Right lobe of liver (tissue), 6 donors: ENCODE data around the gene FFAR1. TPM values are rescaled to one million over a fixed set of nuclear protein-coding genes. Genes with fewer than 3 reads are reported as not detected.

Experiments
- ATAC-seq, 4 donors: fragments of 200-7000 bp; cut with Tn5 transposase; one replicate each; pipeline ENCODE4 v1.9.1; 2020; ENCODE audit warnings: mild to moderate bottlenecking in 4 of 4, moderate library complexity in 4 of 4
- DNase-seq, 3 donors: peaks; one replicate each; pipeline ENCODE4 v3.0.0-alpha.2; 2020
- H3K27ac ChIP-seq, 3 donors: fragments of 200-600 bp; one replicate each; pipeline ENCODE4 v1.8.0; 2022
- H3K27me3 ChIP-seq, 2 donors: fragments of 200-600 bp; one replicate each; pipeline ENCODE4 v1.8.0; 2022
- H3K36me3 ChIP-seq, 4 donors: fragments of 200-600 bp; sonication (generic) in 1 of 4; one replicate each; pipeline versions ENCODE4 v1.5.1 to v1.8.0; 2017 to 2022; ENCODE audit warnings: control low read depth in 1 of 4
- H3K4me1 ChIP-seq, 4 donors: fragments of 200-600 bp; sonication (generic) in 1 of 4; one replicate each; pipeline versions ENCODE4 v1.5.1 to v1.8.0; 2017 to 2022; ENCODE audit warnings: control low read depth in 1 of 4
- H3K4me3 ChIP-seq, 3 donors: fragments of 200-600 bp; one replicate each; pipeline ENCODE4 v1.8.0; 2022
- H3K9me3 ChIP-seq, 4 donors: fragments of 200-600 bp; sonication (generic) in 1 of 4; one replicate each; pipeline versions ENCODE4 v1.5.1 to v1.8.0; 2017 to 2022; ENCODE audit warnings: control low read depth in 1 of 4
- CTCF ChIP-seq, 4 donors: fragments of 200-600 bp in 3 of 4; fragments of 450-650 bp in 1 of 4; IDR thresholded peaks; one replicate each; pipeline versions ENCODE4 v1.5.1 to v1.8.0; 2016 to 2022; ENCODE audit warnings: antibody characterized with exemption in 4 of 4, mild to moderate bottlenecking in 2 of 4
- POLR2A ChIP-seq: fragments of 450-650 bp; IDR thresholded peaks from one replicate; pipeline ENCODE4 v1.6.1; 2017; ENCODE audit warnings: antibody characterized with exemption, mild to moderate bottlenecking
- WGBS: methylation state at CpG from one replicate; pipeline ENCODE4 v1.1.6; 2018; ENCODE audit warnings: low coverage, low lambda C conversion rate; ENCODE audit not compliant: insufficient coverage; ENCODE audit errors: missing lambda C conversion rate; 5-methylcytosine and 5-hydroxymethylcytosine counted together
- intact Hi-C, 2 donors: fragments of 100-400 bp; cut with DNase I; formaldehyde crosslinking; loops; one replicate each; pipeline versions ENCODE4 v1.11.2 to v1.14.1; 2022
- total RNA-seq, 6 experiments: library from RNA; depleted of rRNA in 2 of 6; stranded (reverse); fragments of >200 nt in 2 of 6; fragmentation: NEBNext Ultra II Directional in 3 of 6; extraction: Animal tissue kit (Norgen Biotek cat#: 25700) in 3 of 6; gene quantifications; one replicate each; pipeline versions ENCODE4 v1.1.0 to v1.2.4, GENCODE V29; 2016 to 2023
- donor health status: DM: no; HTN: yes; CAD: no.
- donor health status: DM: no; HTN: no; CAD: no.
- donor health status: DM: no; HTN: no; CAD: no.
- donor health status: DM: no; HTN: yes; CAD: no.
- donor health status: DM: no; HTN: yes; CAD: no.

Gene FFAR1
- total RNA-seq, 6 experiments from 2014 or later: not detected

DNA sequence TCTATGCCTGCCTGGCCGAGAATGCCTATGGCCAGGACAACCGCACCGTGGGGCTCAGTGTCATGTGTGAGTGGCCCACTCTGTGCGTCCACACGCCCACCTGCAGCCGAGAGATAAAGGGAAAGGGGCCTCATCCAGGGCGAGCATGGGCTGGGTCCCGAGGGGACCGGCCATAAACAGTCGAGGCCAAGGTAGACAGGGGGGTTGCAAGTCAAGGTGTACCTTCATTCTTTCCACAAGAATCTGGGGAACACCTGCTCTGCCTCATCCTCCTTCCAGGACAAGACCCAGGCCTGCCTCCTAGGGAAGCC, 47.4 kb upstream of the FFAR1 start:
- no peak for DNase-seq
- no peaks in the 10 kb centered on the region for H3K4me1 ChIP-seq
- H3K27me3 ChIP-seq: no peaks in the 10 kb centered on the region
- H3K27ac ChIP-seq: no peak overlapping the region
- intact Hi-C loops: no loop called here
- TF ChIP-seq POLR2A (no peak), CTCF (IDR thresholded peaks at IDR 0.05) (no peak)
- H3K9me3 ChIP-seq: no peaks in the 10 kb centered on the region
- no peak overlapping the region for H3K4me3 ChIP-seq
- no peaks in the 10 kb centered on the region for H3K36me3 ChIP-seq
- ATAC-seq: no peak
- 95% methylated on average over 4 of the region's 10 CpGs for WGBS

- intact Hi-C loops: no loop called here
- no peak for TF ChIP-seq POLR2A
- no peak for TF ChIP-seq CTCF (IDR thresholded peaks at IDR 0.05)
- peaks cover 0 to 7% (median 0%) of the 10 kb centered on the region in 4 donors for H3K4me1 ChIP-seq
- no peak overlapping the region for H3K27ac ChIP-seq
- WGBS: 100% methylated on average over 2 of the region's 2 CpGs
- DNase-seq (no peak), ATAC-seq (no peak)
- no peak overlapping the region for H3K4me3 ChIP-seq
- H3K9me3 ChIP-seq: no peaks in the 10 kb centered on the region
- H3K27me3 ChIP-seq: no peaks in the 10 kb centered on the region
- no peaks in the 10 kb centered on the region for H3K36me3 ChIP-seq
These were observed 45.7 kb upstream of the FFAR1 start for GRCh38 chr19:35301961-35302360.

- Histone ChIP-seq H3K4me1 (peaks cover 0 to 7% (median 0%) of the 10 kb centered on the region in 4 donors), H3K27me3 (no peaks in the 10 kb centered on the region), H3K4me3 (no peak overlapping the region), H3K36me3 (no peaks in the 10 kb centered on the region), H3K9me3 (no peaks in the 10 kb centered on the region), H3K27ac (no peak overlapping the region)
- ATAC-seq (no peak), DNase-seq (no peak)
- intact Hi-C loops: no loop called here
- no peak for TF ChIP-seq CTCF (IDR thresholded peaks at IDR 0.05)
- no peak for TF ChIP-seq POLR2A
- WGBS: 78% methylated on average over 6 of the region's 16 CpGs
These were observed 45.3 kb upstream of the FFAR1 start for GRCh38 chr19:35302446-35302845.

GRCh38 chr19:35303357-35303915, 44.3 kb upstream of the FFAR1 start:
- Histone ChIP-seq H3K9me3 (no peaks in the 10 kb centered on the region), H3K4me1 (peaks cover 0 to 7% (median 0%) of the 10 kb centered on the region in 4 donors), H3K4me3 (no peak overlapping the region), H3K36me3 (no peaks in the 10 kb centered on the region), H3K27me3 (no peaks in the 10 kb centered on the region), H3K27ac (no peak overlapping the region)
- intact Hi-C loops: no loop called here
- no peak for ATAC-seq
- no peak for TF ChIP-seq CTCF (IDR thresholded peaks at IDR 0.05)
- TF ChIP-seq POLR2A: no peak
- no peak for DNase-seq
- 74% methylated on average over 5 of the region's 6 CpGs for WGBS

- H3K4me3 ChIP-seq: no peak overlapping the region
- DNase-seq: no peak
- H3K27ac ChIP-seq: no peak overlapping the region
- H3K4me1 ChIP-seq: peaks cover 0 to 7% (median 0%) of the 10 kb centered on the region in 4 donors
- no peaks in the 10 kb centered on the region for H3K27me3 ChIP-seq
- H3K9me3 ChIP-seq: no peaks in the 10 kb centered on the region
- no peak for ATAC-seq
- 77% methylated on average over 7 of the region's 11 CpGs for WGBS
- H3K36me3 ChIP-seq: no peaks in the 10 kb centered on the region
- no peak for TF ChIP-seq CTCF (IDR thresholded peaks at IDR 0.05)
- TF ChIP-seq POLR2A: no peak
- intact Hi-C loops: no loop called here
These were observed 43.7 kb upstream of the FFAR1 start for GRCh38 chr19:35304036-35304435.
